T-cell (primary cell): Measurements from ENCODE around the gene ZNF594. TPM values are rescaled to one million over a fixed set of nuclear protein-coding genes. Genes with fewer than 3 reads are reported as not detected.
A peak's percentile ranks its signal among the peaks of the same experiment; 100 is the strongest.
"Not testable (repeated sequence)": the region's sequence is repeated elsewhere in the genome, so short reads cannot be mapped to it uniquely, and the experiment has no call there.

Experiments used
- ATAC-seq, 4 experiments: fragments of 200-7000 bp in 3 of 4; fragments of 150-1000 bp in 1 of 4; cut with Tn5 transposase; replicated peaks in 1 of 4; 1 replicate in 3 of 4; 2 replicates in 1 of 4; pipeline ENCODE4 v1.10.0; 2021; ENCODE audit warnings: moderate library complexity in 3 of 4, mild to moderate bottlenecking in 2 of 4, moderate number of reproducible peaks in 1 of 4
- CTCF ChIA-PET, 2 donors: fragments of 300-600 bp; sonication (Branson Sonifier 250); formaldehyde crosslinking; loops; one replicate each; lab custom pipeline; 2022; ENCODE audit warnings: antibody characterized with exemption in 2 of 2; lab: Charles Lee
- POLR2A ChIA-PET, 2 donors: fragments of 300-600 bp; sonication (Branson Sonifier 250); formaldehyde crosslinking; loops; one replicate each; lab custom pipeline; 2022; ENCODE audit warnings: antibody characterized with exemption in 2 of 2; lab: Charles Lee
- DNase-seq, 35 experiments: peaks; one replicate each; pipeline versions ENCODE4 v3.0.0 to v3.0.0-alpha.2; 2013 to 2023
- H3K27ac ChIP-seq: one replicate; pipeline ENCODE4 v1.5.1; 2013; ENCODE audit warnings: low read length
- H3K27me3 ChIP-seq, 2 experiments: replicated peaks in 1 of 2; 1 replicate in 1 of 2; 2 replicates in 1 of 2; pipeline versions ENCODE4 v1.6.1 to v1.7.0; 2013; ENCODE audit warnings: low read length in 1 of 2, mixed read lengths in 1 of 2; ENCODE audit not compliant: control insufficient read depth in 2 of 2, insufficient read depth in 2 of 2; ENCODE audit errors: extremely low read depth in 1 of 2
- H3K36me3 ChIP-seq, 2 donors: 1 replicate in 1 of 2; 2 replicates in 1 of 2; pipeline versions ENCODE4 v1.6.1 to v1.7.0; 2013; ENCODE audit warnings: low read length in 1 of 2; ENCODE audit not compliant: control insufficient read depth in 2 of 2, insufficient read depth in 1 of 2; ENCODE audit errors: extremely low read depth in 1 of 2
- H3K4me1 ChIP-seq, 2 experiments: 1 replicate in 1 of 2; 2 replicates in 1 of 2; pipeline versions ENCODE4 v1.6.1 to v1.7.0; 2013; ENCODE audit warnings: low read length in 2 of 2, mixed read lengths in 1 of 2; ENCODE audit not compliant: insufficient read depth in 2 of 2, control insufficient read depth in 1 of 2; ENCODE audit errors: extremely low read depth in 1 of 2
- H3K4me3 ChIP-seq, 2 donors: 1 replicate in 1 of 2; 2 replicates in 1 of 2; pipeline versions ENCODE4 v1.5.1 to v1.7.0; 2013; ENCODE audit warnings: mild to moderate bottlenecking in 2 of 2, low read length in 1 of 2, moderate library complexity in 1 of 2; ENCODE audit not compliant: control insufficient read depth in 1 of 2; ENCODE audit errors: extremely low read depth in 1 of 2
- H3K9me3 ChIP-seq: 2 replicates; pipeline ENCODE4 v1.7.0; 2013
- H3K27ac Mint-ChIP-seq, 2 donors: one replicate each; pipeline ENCODE4 v1.8.0; 2020 to 2021; ENCODE audit warnings: mild to moderate bottlenecking in 2 of 2, mixed read lengths in 2 of 2
- H3K27me3 Mint-ChIP-seq, 2 donors: one replicate each; pipeline ENCODE4 v1.8.0; 2021 to 2022; ENCODE audit warnings: mixed read lengths in 2 of 2
- H3K36me3 Mint-ChIP-seq: one replicate; pipeline ENCODE4 v1.8.0; 2021; ENCODE audit warnings: mixed read lengths
- H3K4me1 Mint-ChIP-seq, 3 donors: one replicate each; pipeline ENCODE4 v1.8.0; 2020 to 2022; ENCODE audit warnings: mixed read lengths in 3 of 3, mild to moderate bottlenecking in 1 of 3
- H3K4me3 Mint-ChIP-seq, 3 donors: one replicate each; pipeline ENCODE4 v1.8.0; 2020 to 2022; ENCODE audit warnings: mild to moderate bottlenecking in 3 of 3, mixed read lengths in 3 of 3, moderate library complexity in 3 of 3
- H3K9me3 Mint-ChIP-seq, 3 donors: one replicate each; pipeline ENCODE4 v1.8.0; 2020 to 2022; ENCODE audit warnings: mixed read lengths in 3 of 3
- WGBS: methylation state at CpG from one replicate; pipeline ENCODE4 v1.1.5; 2013; ENCODE audit warnings: missing lambda C conversion rate; ENCODE audit not compliant: insufficient coverage; 5-methylcytosine and 5-hydroxymethylcytosine counted together
- total RNA-seq, 35 experiments: library from RNA in 6 of 35; stranded (reverse) in 6 of 35; fragments of 120-200 nt in 1 of 35; gene quantifications; one replicate each; pipeline versions ENCODE4 v1.2.1 to v1.2.4 and lab custom pipeline; 2013 to 2026

Gene ZNF594
- total RNA-seq, 5 donors from 2014 or later (not counting 1 experiment from before 2014, with no cell fraction given) = 5.5 to 23.4 (median 20.9) TPM

- H3K27me3 Mint-ChIP-seq, ATAC-seq, H3K27ac ChIP-seq, CTCF ChIA-PET, H3K4me1 ChIP-seq, H3K9me3 ChIP-seq, H3K9me3 Mint-ChIP-seq, H3K27ac Mint-ChIP-seq, H3K36me3 ChIP-seq, H3K4me1 Mint-ChIP-seq, H3K36me3 Mint-ChIP-seq, H3K4me3 ChIP-seq, POLR2A ChIA-PET, H3K4me3 Mint-ChIP-seq: not testable (repeated sequence)
- DNase-seq = peak in 1 of 35 experiments; percentile 2
- H3K27me3 ChIP-seq = peaks cover 0 to 27% of the 10 kb centered on the region in 2 experiments
- WGBS = 88% methylated on average over 14 of the region's 16 CpGs
These were observed 59.7 kb downstream of the ZNF594 start for GRCh38 chr17:5131799-5132502.

DNA sequence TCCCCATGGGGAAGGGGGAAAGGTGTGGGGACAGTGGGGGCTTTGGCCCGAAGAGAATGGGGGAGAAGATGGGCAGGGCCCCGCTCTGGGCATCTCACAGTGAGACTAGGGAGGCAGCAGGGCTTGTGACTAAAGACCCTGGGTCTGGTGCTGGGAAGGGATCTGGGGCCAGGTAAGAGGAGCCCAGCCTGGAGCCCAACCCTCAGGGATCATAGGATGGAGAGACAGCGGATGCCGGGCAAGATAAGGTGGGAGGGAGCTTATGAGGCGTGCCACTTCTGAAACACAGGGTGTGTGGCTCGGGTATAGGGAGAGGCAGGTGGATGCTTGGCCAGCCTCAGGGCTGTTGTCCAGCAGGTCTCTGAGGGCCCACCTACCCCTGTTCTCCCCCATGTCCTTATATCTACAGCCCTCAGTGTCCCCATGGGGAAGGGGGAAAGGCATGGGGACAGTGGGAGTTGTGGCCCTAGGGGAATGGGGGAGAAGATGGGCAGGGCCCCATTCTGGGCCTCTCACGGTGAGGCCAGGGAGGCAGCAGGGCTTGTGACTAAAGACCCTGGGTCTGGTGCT, 60.4 kb downstream of the ZNF594 start:
- 92% methylated on average over 2 of the region's 7 CpGs for whole genome bisulfite sequencing
- Mint-ChIP-seq H3K27me3 (peaks cover 7 to 13% of the 10 kb centered on the region in 2 donors), H3K36me3 (no peaks in the 10 kb centered on the region), H3K9me3 (no peaks in the 10 kb centered on the region), H3K4me3 (no peak overlapping the region), H3K4me1 (no peaks in the 10 kb centered on the region), H3K27ac (no peak overlapping the region)
- Histone ChIP-seq H3K9me3 (no peaks in the 10 kb centered on the region), H3K4me3 (no peak overlapping the region), H3K27ac (no peak overlapping the region), H3K27me3 (peaks cover 0 to 25% of the 10 kb centered on the region in 2 experiments), H3K36me3 (no peaks in the 10 kb centered on the region), H3K4me1 (no peaks in the 10 kb centered on the region)
- ATAC-seq (no peak), DNase-seq (peak in 1 of 35 experiments; percentile 3)
- POLR2A ChIA-PET = no interaction called here
- CTCF ChIA-PET = no interaction called here

DNA sequence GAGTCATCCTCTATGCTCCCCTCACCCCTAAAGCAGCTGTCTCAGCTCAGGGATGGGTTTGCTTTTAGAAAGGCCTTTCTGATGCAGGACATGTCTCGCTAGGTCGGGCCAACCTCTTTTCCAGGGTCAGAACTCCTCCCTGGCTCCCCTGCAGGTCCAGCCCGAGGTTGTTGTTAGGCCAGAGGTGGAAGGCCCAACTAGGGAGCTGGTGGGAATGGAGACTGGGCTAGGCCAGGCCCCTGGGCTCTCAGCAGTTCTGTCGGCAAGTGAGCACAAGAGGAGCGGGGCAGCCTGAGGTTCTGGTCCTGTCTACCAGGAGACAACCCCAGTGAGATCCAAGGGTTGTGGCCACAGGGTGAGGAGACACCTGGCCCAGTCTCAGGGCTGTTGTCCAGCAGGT, 61.0 kb downstream of the ZNF594 start:
- H3K36me3 Mint-ChIP-seq, CTCF ChIA-PET, H3K27ac Mint-ChIP-seq, H3K4me1 ChIP-seq, H3K36me3 ChIP-seq, H3K9me3 ChIP-seq, H3K27ac ChIP-seq, ATAC-seq, POLR2A ChIA-PET, H3K4me1 Mint-ChIP-seq, H3K4me3 Mint-ChIP-seq, H3K4me3 ChIP-seq, H3K9me3 Mint-ChIP-seq: not testable (repeated sequence)
- WGBS = 71% methylated on average over 3 of the region's 5 CpGs
- peak in 1 of 35 experiments; percentile 4 for DNase-seq
- peaks cover 0 to 22% of the 10 kb centered on the region in 2 experiments for H3K27me3 ChIP-seq
- peaks cover 7 to 18% of the 10 kb centered on the region in 2 donors for H3K27me3 Mint-ChIP-seq

GRCh38 chr17:5130261-5130660, 61.4 kb downstream of the ZNF594 start:
- H3K4me1 ChIP-seq, ATAC-seq, H3K9me3 Mint-ChIP-seq, H3K36me3 ChIP-seq, H3K27ac ChIP-seq, H3K36me3 Mint-ChIP-seq, H3K27ac Mint-ChIP-seq, DNase-seq, H3K4me3 ChIP-seq, H3K4me3 Mint-ChIP-seq, H3K4me1 Mint-ChIP-seq, H3K9me3 ChIP-seq, CTCF ChIA-PET, POLR2A ChIA-PET: not testable (repeated sequence)
- H3K27me3 Mint-ChIP-seq = peaks cover 7 to 19% of the 10 kb centered on the region in 2 donors
- WGBS = 96% methylated on average over 9 of the region's 10 CpGs
- peaks cover 0 to 22% of the 10 kb centered on the region in 2 experiments for H3K27me3 ChIP-seq

DNA sequence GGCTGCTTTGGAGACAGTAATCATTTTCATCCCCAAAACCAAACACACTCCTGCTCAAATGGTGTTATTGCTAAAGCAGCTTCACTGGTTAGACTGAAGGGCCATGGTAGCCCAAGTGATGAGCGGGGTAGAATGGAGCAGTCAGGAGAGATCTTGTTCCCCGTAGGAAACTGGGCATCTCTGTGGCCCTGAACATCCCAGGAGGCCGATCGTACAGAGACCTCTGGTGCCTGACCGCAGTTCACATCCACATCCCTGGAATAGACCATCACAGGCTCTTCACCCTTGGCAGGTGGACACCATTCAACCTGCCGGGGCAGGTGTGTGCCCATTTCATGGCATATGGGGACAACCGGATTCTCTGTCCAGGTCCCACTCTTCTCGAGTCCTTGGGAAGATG, 61.9 kb downstream of the ZNF594 start:
- H3K27ac Mint-ChIP-seq, H3K9me3 Mint-ChIP-seq, H3K4me1 ChIP-seq, POLR2A ChIA-PET, H3K9me3 ChIP-seq, H3K36me3 ChIP-seq, DNase-seq, H3K27ac ChIP-seq, ATAC-seq, H3K4me3 Mint-ChIP-seq, H3K36me3 Mint-ChIP-seq, H3K4me3 ChIP-seq, CTCF ChIA-PET, H3K4me1 Mint-ChIP-seq: not testable (repeated sequence)
- peaks cover 0 to 23% of the 10 kb centered on the region in 2 experiments for H3K27me3 ChIP-seq
- WGBS = 87% methylated on average over 6 of the region's 8 CpGs
- H3K27me3 Mint-ChIP-seq = peaks cover 7 to 21% of the 10 kb centered on the region in 2 donors

Other genes with a start within 250 kb of the ZNF594 start
- gene PFN1, start 243.3 kb downstream of the ZNF594 start, total RNA-seq = 100 to 1,000 TPM; 654 to 853 (median 744) TPM
- 10 to 100 TPM; 31.0 to 38.4 (median 36.3) TPM for gene ENO3, start 240.7 kb downstream of the ZNF594 start, total RNA-seq
- 10 to 100 TPM; 36.4 to 65.6 (median 55.8) TPM for gene SPAG7, start 224.1 kb downstream of the ZNF594 start, total RNA-seq
- 10 to 100 TPM; 59.8 to 82.8 (median 72.0) TPM for gene CAMTA2, start 204.2 kb downstream of the ZNF594 start, total RNA-seq
- gene INCA1, start 194.3 kb downstream of the ZNF594 start, total RNA-seq = under 1 TPM in 2 of 5 donors, not detected in 3; 0.38 to 0.43 TPM
- gene KIF1C, start 193.9 kb downstream of the ZNF594 start, total RNA-seq = 10 to 100 TPM; 15.3 to 37.9 (median 28.5) TPM
- under 1 TPM in 3 of 5 donors, not detected in 2; 0.14 to 0.62 (median 0.25) TPM for gene SLC52A1, start 156.4 kb downstream of the ZNF594 start, total RNA-seq
- gene ZFP3, start 113.4 kb downstream of the ZNF594 start, total RNA-seq = 10 to 100 TPM in 1 of 5 donors, 1 to 10 TPM in 4; 3.3 to 10.4 (median 8.5) TPM
- gene ZNF232, start 80.0 kb downstream of the ZNF594 start, total RNA-seq = 10 to 100 TPM in 3 of 5 donors, 1 to 10 TPM in 2; 7.3 to 20.9 (median 14.2) TPM
- gene USP6, start 75.8 kb downstream of the ZNF594 start, total RNA-seq = 1 to 10 TPM in 1 of 5 donors, under 1 TPM in 4; 0.03 to 1.1 (median 0.09) TPM
- gene SCIMP, start 43.0 kb upstream of the ZNF594 start, total RNA-seq = 1 to 10 TPM in 3 of 5 donors, under 1 TPM in 2; 0.61 to 1.8 (median 1.2) TPM
- gene RABEP1, start 90.4 kb upstream of the ZNF594 start, total RNA-seq = 10 to 100 TPM; 39.1 to 48.1 (median 47.7) TPM
- gene NUP88, start 227.8 kb upstream of the ZNF594 start, total RNA-seq = 100 to 1,000 TPM in 2 of 5 donors, 10 to 100 TPM in 3; 88.2 to 124 (median 99.7) TPM
- 10 to 100 TPM; 61.5 to 81.0 (median 67.7) TPM for gene RPAIN, start 228.3 kb upstream of the ZNF594 start, total RNA-seq
- 100 to 1,000 TPM in 2 of 5 donors, 10 to 100 TPM in 3; 60.1 to 102 (median 93.5) TPM for gene C1QBP, start 247.3 kb upstream of the ZNF594 start, total RNA-seq